ENCODE measurements around the gene USP34.

The USP34 gene

GRCh38 chr2:61368687-61369665, 101.9 kb downstream of the USP34 start:
- peak in 1 of 3 experiments; percentile 4 for DNase-seq
- Mint-ChIP-seq H3K9me3 (no peaks in the 10 kb centered on the region), H3K4me3 (peak overlapping the region; percentile 44 to 67), H3K36me3 (ENCODE audit: insufficient read depth) (peaks cover 37% of the 10 kb centered on the region), H3K4me1 (ENCODE audit: low read depth in 2 of 2) (peaks cover 25 to 39% of the 10 kb centered on the region in 2 donors), H3K27ac (peak overlapping the region; percentile 50 to 87), H3K27me3 (no peaks in the 10 kb centered on the region)
- ATAC-seq (replicated peaks), result peak; percentile 89

DNA sequence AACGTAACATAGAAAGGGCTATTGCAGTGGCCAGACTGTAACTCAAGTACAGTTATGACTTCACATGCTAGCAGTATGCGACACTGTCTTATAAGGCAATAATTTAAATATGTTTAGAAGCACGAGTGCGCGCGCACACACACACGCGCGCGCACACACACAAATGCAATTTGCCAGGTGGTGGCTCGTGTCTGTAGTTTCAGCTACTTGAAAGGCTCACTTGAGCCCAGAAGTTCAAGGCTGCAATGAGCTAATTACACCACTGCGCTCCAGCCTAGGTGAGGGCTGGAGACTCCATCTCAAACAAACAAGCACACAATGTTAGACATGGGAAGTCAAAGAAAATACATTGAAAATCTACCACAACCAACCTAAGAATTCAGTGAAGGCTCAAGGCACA, 103.7 kb downstream of the USP34 start:
- Mint-ChIP-seq H3K4me3 (no peak overlapping the region), H3K36me3 (ENCODE audit: insufficient read depth) (peaks cover 29% of the 10 kb centered on the region), H3K27me3 (no peaks in the 10 kb centered on the region), H3K27ac (no peak overlapping the region), H3K4me1 (ENCODE audit: low read depth in 2 of 2) (peaks cover 30 to 45% of the 10 kb centered on the region in 2 donors), H3K9me3 (no peaks in the 10 kb centered on the region)
- no peak for ATAC-seq (replicated peaks)
- no peak for DNase-seq

DNA sequence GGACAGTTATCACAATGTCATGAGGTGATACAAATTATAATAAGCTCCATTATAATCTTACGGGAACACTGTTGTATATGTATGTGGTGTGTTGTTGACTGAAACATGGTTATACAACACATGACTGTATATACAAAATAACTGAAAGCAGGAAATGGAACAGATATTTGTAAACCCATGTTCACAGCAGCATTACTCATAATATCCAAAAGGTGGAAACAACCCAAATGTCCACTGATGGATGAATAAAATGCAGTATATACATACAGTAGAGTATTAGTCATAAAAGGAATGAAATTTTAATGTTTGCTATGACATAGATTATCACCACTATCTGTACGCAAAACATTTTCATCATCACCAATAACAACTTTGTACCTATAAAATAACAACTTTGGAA, 107.3 kb downstream of the USP34 start:
- no peak for ATAC-seq (replicated peaks)
- no peak for DNase-seq
- H3K27ac Mint-ChIP-seq, result peak overlapping the region in 1 of 2 donors; percentile 89
- peaks cover 29 to 54% of the 10 kb centered on the region in 2 donors for H3K4me1 Mint-ChIP-seq (ENCODE audit: low read depth in 2 of 2)
- no peak overlapping the region for H3K4me3 Mint-ChIP-seq
- no peaks in the 10 kb centered on the region for H3K9me3 Mint-ChIP-seq
- H3K36me3 Mint-ChIP-seq (ENCODE audit: insufficient read depth), result peaks cover 16% of the 10 kb centered on the region
- H3K27me3 Mint-ChIP-seq, result no peaks in the 10 kb centered on the region

- Mint-ChIP-seq H3K4me1 (ENCODE audit: low read depth in 2 of 2) (peaks cover 31 to 54% of the 10 kb centered on the region in 2 donors), H3K36me3 (ENCODE audit: insufficient read depth) (peaks cover 12% of the 10 kb centered on the region), H3K27ac (no peak overlapping the region)
These were observed 108.0 kb downstream of the USP34 start for GRCh38 chr2:61362873-61363272.

GRCh38 chr2:61361068-61361467, 109.8 kb downstream of the USP34 start:
- H3K4me3 Mint-ChIP-seq, result no peak overlapping the region
- H3K9me3 Mint-ChIP-seq, result no peaks in the 10 kb centered on the region
- peaks cover 40 to 59% of the 10 kb centered on the region in 2 donors for H3K4me1 Mint-ChIP-seq (ENCODE audit: low read depth in 2 of 2)
- H3K27ac Mint-ChIP-seq, result peak overlapping the region; percentile 32 to 81
- DNase-seq (no peak), ATAC-seq (replicated peaks) (no peak)
- peaks cover 13% of the 10 kb centered on the region for H3K36me3 Mint-ChIP-seq (ENCODE audit: insufficient read depth)
- H3K27me3 Mint-ChIP-seq, result no peaks in the 10 kb centered on the region

More at GRCh38 chr2:61362873-61363272, 108.0 kb downstream of the USP34 start:
- Mint-ChIP-seq H3K27me3 (no peaks in the 10 kb centered on the region), H3K9me3 (no peaks in the 10 kb centered on the region), H3K4me3 (no peak overlapping the region)
- ATAC-seq (replicated peaks) (no peak), DNase-seq (no peak)

DNA sequence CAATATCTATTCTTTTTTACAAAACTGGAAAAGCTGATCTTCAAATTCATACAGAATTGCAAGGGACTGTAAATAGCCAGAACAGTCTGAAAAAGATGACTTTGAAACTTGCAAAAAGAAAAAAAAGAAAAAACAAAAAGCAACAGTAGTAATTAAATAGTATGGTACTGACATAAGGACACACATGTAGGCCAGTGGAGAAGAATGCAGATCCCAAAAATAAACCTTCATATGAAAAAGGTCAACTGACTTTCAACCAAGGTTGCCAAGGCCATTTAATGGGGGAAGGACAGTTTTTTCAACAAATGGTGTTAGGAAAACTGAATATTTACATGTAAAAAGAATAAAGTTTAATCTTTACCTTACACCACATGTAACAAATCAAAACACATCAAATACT, 111.8 kb downstream of the USP34 start:
- no peak overlapping the region for H3K4me3 Mint-ChIP-seq
- peaks cover 35 to 55% of the 10 kb centered on the region in 2 donors for H3K4me1 Mint-ChIP-seq (ENCODE audit: low read depth in 2 of 2)
- no peak for ATAC-seq (replicated peaks)
- peaks cover 8% of the 10 kb centered on the region for H3K36me3 Mint-ChIP-seq (ENCODE audit: insufficient read depth)
- H3K27ac Mint-ChIP-seq, result peak overlapping the region in 1 of 2 donors; percentile 51
- no peak for DNase-seq
- no peaks in the 10 kb centered on the region for H3K9me3 Mint-ChIP-seq
- no peaks in the 10 kb centered on the region for H3K27me3 Mint-ChIP-seq

- Mint-ChIP-seq H3K4me1 (ENCODE audit: low read depth in 2 of 2) (peaks cover 30 to 52% of the 10 kb centered on the region in 2 donors), H3K27me3 (no peaks in the 10 kb centered on the region), H3K36me3 (ENCODE audit: insufficient read depth) (peaks cover 21% of the 10 kb centered on the region)
These were observed 113.2 kb downstream of the USP34 start for GRCh38 chr2:61357681-61358080.

DNA sequence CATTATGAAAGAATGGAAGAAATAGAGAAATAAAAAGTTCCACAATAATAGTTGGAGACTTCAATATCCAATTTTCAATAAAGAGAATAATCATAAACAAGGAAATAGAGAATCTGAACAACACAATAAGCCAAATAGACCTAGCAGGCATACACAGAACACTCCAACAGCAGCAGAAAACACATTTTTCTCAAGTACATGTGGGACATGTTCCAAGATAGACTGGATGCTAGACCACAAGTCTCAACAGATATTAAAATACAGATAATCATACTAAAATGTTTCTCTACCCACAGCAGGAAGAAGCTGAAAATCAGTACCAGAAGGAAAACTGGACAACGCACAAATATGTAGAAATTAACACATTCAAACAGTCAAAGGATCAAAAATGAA, 113.9 kb downstream of the USP34 start:
- Mint-ChIP-seq H3K36me3 (ENCODE audit: insufficient read depth) (peaks cover 25% of the 10 kb centered on the region), H3K27me3 (no peaks in the 10 kb centered on the region), H3K27ac (peak overlapping the region; percentile 1 to 63), H3K4me3 (no peak overlapping the region), H3K9me3 (no peaks in the 10 kb centered on the region), H3K4me1 (ENCODE audit: low read depth in 2 of 2) (peaks cover 28 to 50% of the 10 kb centered on the region in 2 donors)
- ATAC-seq (replicated peaks) (no peak), DNase-seq (no peak)

More at GRCh38 chr2:61357681-61358080, 113.2 kb downstream of the USP34 start:
- H3K27ac Mint-ChIP-seq, result peak overlapping the region in 1 of 2 donors; percentile 26
- ATAC-seq (replicated peaks), result no peak
- H3K4me3 Mint-ChIP-seq, result no peak overlapping the region
- no peak for DNase-seq
- H3K9me3 Mint-ChIP-seq, result no peaks in the 10 kb centered on the region

- no peak for DNase-seq
- no peak for ATAC-seq (replicated peaks)
- peak overlapping the region; percentile 1 to 63 for H3K27ac Mint-ChIP-seq
These were observed 114.5 kb downstream of the USP34 start for GRCh38 chr2:61356261-61356957.

DNA sequence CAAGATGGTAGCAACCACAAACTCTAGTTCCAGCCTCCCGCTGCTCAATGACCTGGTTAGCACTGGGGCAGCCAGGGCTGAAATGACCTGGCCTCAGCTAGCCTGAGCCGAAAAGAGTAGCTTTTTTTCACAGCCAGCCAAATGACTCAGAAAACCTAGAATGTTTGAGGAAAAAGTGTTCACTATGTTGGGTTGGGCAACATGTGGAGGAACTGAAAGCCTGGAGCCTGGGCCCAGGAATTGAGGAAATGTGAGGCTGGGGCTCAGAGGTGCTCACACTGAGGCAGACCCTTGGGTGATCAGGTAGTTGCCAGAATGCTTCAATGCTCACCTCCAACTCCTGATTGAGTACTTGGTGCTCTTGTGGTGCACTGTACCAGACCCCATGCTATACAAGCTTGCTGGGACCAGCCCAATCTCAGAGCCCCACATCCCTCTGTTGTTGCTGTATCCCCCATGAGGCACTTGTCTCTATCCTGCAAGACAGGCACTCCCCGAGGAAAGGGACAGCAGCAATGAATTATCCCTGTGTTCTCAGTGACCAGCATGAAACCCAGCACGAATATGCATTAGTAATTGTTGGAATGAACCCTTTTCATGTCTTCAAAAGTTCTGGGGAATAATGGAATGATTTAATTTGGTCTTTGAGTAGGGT, 116.2 kb downstream of the USP34 start:
- peaks cover 32% of the 10 kb centered on the region for H3K36me3 Mint-ChIP-seq (ENCODE audit: insufficient read depth)
- H3K4me3 Mint-ChIP-seq, result no peak overlapping the region
- H3K4me1 Mint-ChIP-seq (ENCODE audit: low read depth in 2 of 2), result peaks cover 20 to 43% of the 10 kb centered on the region in 2 donors
- H3K27me3 Mint-ChIP-seq, result no peaks in the 10 kb centered on the region
- DNase-seq, result no peak
- no peaks in the 10 kb centered on the region for H3K9me3 Mint-ChIP-seq
- H3K27ac Mint-ChIP-seq, result no peak overlapping the region
- no peak for ATAC-seq (replicated peaks)

More at GRCh38 chr2:61356261-61356957, 114.5 kb downstream of the USP34 start:
- peaks cover 25 to 50% of the 10 kb centered on the region in 2 donors for H3K4me1 Mint-ChIP-seq (ENCODE audit: low read depth in 2 of 2)
- no peaks in the 10 kb centered on the region for H3K27me3 Mint-ChIP-seq
- H3K36me3 Mint-ChIP-seq (ENCODE audit: insufficient read depth), result peaks cover 25% of the 10 kb centered on the region
- H3K4me3 Mint-ChIP-seq, result no peak overlapping the region
- no peaks in the 10 kb centered on the region for H3K9me3 Mint-ChIP-seq

DNA sequence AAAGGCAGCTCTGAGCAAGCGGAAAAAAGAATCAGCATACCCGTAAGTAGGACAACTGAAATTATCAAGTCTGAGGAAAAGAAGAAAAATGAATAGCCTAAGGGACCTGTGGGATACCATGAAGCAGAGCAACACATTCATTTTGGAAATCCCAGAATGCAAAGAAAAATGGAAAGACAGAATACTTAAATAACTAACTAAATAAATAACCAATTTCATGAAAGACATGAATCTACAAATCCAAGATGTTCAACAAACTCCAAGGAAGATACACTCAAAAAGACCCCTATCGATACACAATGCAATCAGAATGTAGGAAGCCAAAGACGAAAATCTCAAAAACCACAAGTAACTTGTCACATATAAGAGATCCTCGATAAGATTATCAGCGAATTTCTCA, 117.0 kb downstream of the USP34 start:
- ATAC-seq (replicated peaks), result no peak

DNA sequence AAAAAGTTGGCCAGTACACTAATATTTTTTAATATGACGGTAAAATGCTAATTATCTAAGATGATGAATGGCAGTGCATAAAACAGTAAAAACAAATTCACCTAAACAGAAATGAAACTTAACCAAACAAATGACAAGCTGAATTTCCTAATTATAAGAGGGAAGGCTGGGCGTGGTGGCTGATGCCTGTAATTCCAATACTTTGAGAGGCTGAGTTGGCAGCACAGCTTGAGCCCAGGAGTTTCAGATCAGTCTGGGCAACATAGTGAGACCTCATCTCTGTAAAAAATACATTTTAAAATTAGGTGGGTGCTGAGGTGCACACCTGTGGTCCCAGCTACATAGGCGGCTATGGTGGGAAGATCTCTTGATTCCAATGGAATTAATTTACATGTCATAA, 120.1 kb downstream of the USP34 start:
- Mint-ChIP-seq H3K36me3 (ENCODE audit: insufficient read depth) (peaks cover 58% of the 10 kb centered on the region), H3K4me3 (no peak overlapping the region), H3K27ac (no peak overlapping the region), H3K27me3 (no peaks in the 10 kb centered on the region), H3K9me3 (no peaks in the 10 kb centered on the region), H3K4me1 (ENCODE audit: low read depth in 2 of 2) (peaks cover 4 to 19% of the 10 kb centered on the region in 2 donors)
- ATAC-seq (replicated peaks), result no peak
- no peak for DNase-seq

More for the DNA sequence above, 117.0 kb downstream of the USP34 start:
- H3K4me3 Mint-ChIP-seq, result no peak overlapping the region
- DNase-seq, result no peak
- no peaks in the 10 kb centered on the region for H3K27me3 Mint-ChIP-seq
- no peak overlapping the region for H3K27ac Mint-ChIP-seq
- peaks cover 37% of the 10 kb centered on the region for H3K36me3 Mint-ChIP-seq (ENCODE audit: insufficient read depth)
- H3K4me1 Mint-ChIP-seq (ENCODE audit: low read depth in 2 of 2), result peaks cover 20 to 37% of the 10 kb centered on the region in 2 donors
- no peaks in the 10 kb centered on the region for H3K9me3 Mint-ChIP-seq

DNA sequence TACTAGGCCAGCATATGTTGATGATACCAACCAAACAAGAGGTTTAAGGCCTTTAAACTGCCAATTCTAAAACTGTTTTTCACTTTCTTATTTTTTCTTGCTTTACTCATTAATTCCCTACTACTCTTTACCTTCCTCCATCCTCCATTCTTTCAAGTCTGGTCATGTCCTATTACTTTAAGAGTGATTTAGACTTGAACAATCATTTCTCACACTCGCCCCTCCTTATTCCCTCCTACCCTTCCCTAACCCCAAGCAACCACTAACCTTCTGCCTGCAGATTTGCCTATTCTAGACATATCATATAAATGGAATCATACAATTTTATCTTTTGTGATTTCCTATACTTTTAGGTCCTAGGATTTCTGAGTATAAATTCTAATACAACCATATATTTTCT, 127.7 kb downstream of the USP34 start:
- H3K27ac Mint-ChIP-seq, result peak overlapping the region; percentile 35 to 59
- no peaks in the 10 kb centered on the region for H3K9me3 Mint-ChIP-seq
- no peak overlapping the region for H3K4me3 Mint-ChIP-seq
- no peaks in the 10 kb centered on the region for H3K27me3 Mint-ChIP-seq
- ATAC-seq (replicated peaks) (no peak), DNase-seq (no peak)
- H3K36me3 Mint-ChIP-seq (ENCODE audit: insufficient read depth), result peaks cover 69% of the 10 kb centered on the region
- H3K4me1 Mint-ChIP-seq (ENCODE audit: low read depth in 2 of 2), result peaks cover 1 to 7% of the 10 kb centered on the region in 2 donors

Measured in effector memory CD8-positive, alpha-beta T cell (primary cell).